HepG2 (cell line): Measurements from ENCODE around the gene IGLL1. TPM values are rescaled to one million over a fixed set of nuclear protein-coding genes. Genes with fewer than 3 reads are reported as not detected.

ENCODE experiments used
- BORCS8-MEF2B ChIP-seq: sonication (generic); formaldehyde crosslinking; IDR thresholded peaks from 2 replicates; pipeline ENCODE4 v1.8.0; 2022; ENCODE audit warnings: mild to moderate bottlenecking, missing genetic modification reagents
- CCDC6 ChIP-seq: sonication (generic); formaldehyde crosslinking; IDR thresholded peaks from 2 replicates; pipeline ENCODE4 v1.8.1; 2022; ENCODE audit warnings: mild to moderate bottlenecking, missing genetic modification reagents, moderate library complexity
- DMTF1 ChIP-seq: sonication (generic); formaldehyde crosslinking; IDR thresholded peaks from 2 replicates; pipeline ENCODE4 v1.4.0; 2020; ENCODE audit warnings: mild to moderate bottlenecking, missing genetic modification reagents
- HOXA5 ChIP-seq: sonication (generic); formaldehyde crosslinking; IDR thresholded peaks from 2 replicates; pipeline ENCODE4 v1.4.0; 2020; ENCODE audit warnings: missing genetic modification reagents
- KDM3A ChIP-seq: IDR thresholded peaks from 2 replicates; pipeline ENCODE4 v1.6.1; 2018; ENCODE audit warnings: low read depth, missing compliant biosample characterization
- NAIF1 ChIP-seq: sonication (generic); formaldehyde crosslinking; IDR thresholded peaks from 2 replicates; pipeline ENCODE4 v1.5.0; 2020; ENCODE audit warnings: mild to moderate bottlenecking, missing genetic modification reagents, borderline replicate concordance
- NFE2L2 ChIP-seq: fragments of 150-350 bp; IDR thresholded peaks from 2 replicates; pipeline ENCODE4 v1.6.1; 2014; ENCODE audit warnings: low read length
- SNAPC4 ChIP-seq: sonication (generic); formaldehyde crosslinking; IDR thresholded peaks from 2 replicates; pipeline ENCODE4 v1.4.0; 2020; ENCODE audit warnings: mild to moderate bottlenecking, missing genetic modification reagents
- TOPORS ChIP-seq: sonication (generic); formaldehyde crosslinking; IDR thresholded peaks from 2 replicates; pipeline ENCODE4 v1.8.0; 2023; ENCODE audit warnings: mild to moderate bottlenecking, missing genetic modification reagents
- TSC22D2 ChIP-seq: sonication (generic); formaldehyde crosslinking; IDR thresholded peaks from 2 replicates; pipeline ENCODE4 v1.5.1; 2020; ENCODE audit warnings: missing genetic modification reagents, mild to moderate bottlenecking, borderline replicate concordance
- ZFP37 ChIP-seq: sonication (generic); formaldehyde crosslinking; IDR thresholded peaks from 2 replicates; pipeline ENCODE4 v1.4.0; 2020; ENCODE audit warnings: missing genetic modification reagents, borderline replicate concordance
- ZFP41 ChIP-seq: sonication (generic); formaldehyde crosslinking; IDR thresholded peaks from 2 replicates; pipeline ENCODE4 v1.4.0; 2020; ENCODE audit warnings: mild to moderate bottlenecking, missing genetic modification reagents, borderline replicate concordance
- ZHX2 ChIP-seq, 2 experiments: sonication (generic) in 1 of 2; formaldehyde crosslinking in 1 of 2; IDR thresholded peaks; 2 replicates each; pipeline versions ENCODE4 v1.6.1 to v1.9.0; 2014 to 2022; ENCODE audit warnings: antibody characterized with exemption in 1 of 2, borderline replicate concordance in 1 of 2, inconsistent platforms in 1 of 2, low read depth in 1 of 2, missing genetic modification reagents in 1 of 2
- ZNF251 ChIP-seq: sonication (generic); formaldehyde crosslinking; IDR thresholded peaks from 2 replicates; pipeline ENCODE4 v1.9.0; 2021; ENCODE audit warnings: mild to moderate bottlenecking, missing genetic modification reagents
- ZNF326 ChIP-seq: sonication (generic); formaldehyde crosslinking; IDR thresholded peaks from 2 replicates; pipeline ENCODE4 v1.4.0; 2020; ENCODE audit warnings: missing genetic modification reagents, borderline replicate concordance
- ZSCAN31 ChIP-seq: sonication (generic); formaldehyde crosslinking; IDR thresholded peaks from 2 replicates; pipeline ENCODE4 v1.5.0; 2020; ENCODE audit warnings: low read depth, mild to moderate bottlenecking, missing genetic modification reagents
- polyA plus RNA-seq, 8 experiments: library from polyadenylated mRNA; depleted of rRNA in 3 of 8; stranded (reverse) in 7 of 8; unstranded in 1 of 8; fragments of >200 nt; fragmentation: Illumina TruSeq in 4 of 8; extraction: Trizol in 4 of 8; gene quantifications; 2 replicates each; pipeline versions ENCODE4 v1.2.1 to v1.2.3, GENCODE V29; 2011 to 2016; ENCODE audit warnings: low read depth in 4 of 8, missing spikeins in 1 of 8, mixed read lengths in 1 of 8; ENCODE audit not compliant: insufficient read depth in 1 of 8
- total RNA-seq, 5 experiments: library from RNA; depleted of rRNA; stranded (reverse); fragments of >200 nt; fragmentation: Illumina TruSeq; extraction: Trizol; gene quantifications; 2 replicates each; pipeline ENCODE4 v1.2.3, GENCODE V29; 2016; ENCODE audit warnings: low read depth in 1 of 5

The IGLL1 gene
- total and polyA plus RNA-seq, 2 of the 13 experiments (the other 11 are each of a cell fraction or from before 2014, with no cell fraction given) = not detected

- TF ChIP-seq SNAPC4 = no peak
- 0 out of 2 replicates have a peak, but pooled peaks have one; percentile 37 for TF ChIP-seq TSC22D2 (CRISPR knock-in tag)
- no peak for TF ChIP-seq ZHX2 (IDR thresholded peaks at IDR 0.05; ENCODE audit: low read depth)
- TF ChIP-seq ZHX2 (CRISPR knock-in tag; IDR thresholded peaks at IDR 0.05; ENCODE audit: borderline replicate concordance) = no peak
- peak; percentile 67; the same call in 1 of the 2 replicates for TF ChIP-seq CCDC6 (CRISPR knock-in tag)
- TF ChIP-seq NFE2L2 = no peak
- TF ChIP-seq TOPORS (CRISPR knock-in tag) = no peak
- TF ChIP-seq KDM3A (CRISPR knock-in tag) = peak; percentile 81; the same call in 1 of the 2 replicates
- no peak for TF ChIP-seq ZFP37
- no peak for TF ChIP-seq ZNF251 (CRISPR knock-in tag)
- 0 out of 2 replicates have a peak, but pooled peaks have one; percentile 34 for TF ChIP-seq BORCS8-MEF2B (CRISPR knock-in tag)
- no peak for TF ChIP-seq NAIF1 (CRISPR knock-in tag)
- TF ChIP-seq HOXA5 = no peak
- no peak for TF ChIP-seq ZFP41 (CRISPR knock-in tag)
- no peak for TF ChIP-seq ZNF326 (CRISPR knock-in tag)
- TF ChIP-seq DMTF1 = no peak
- TF ChIP-seq ZSCAN31 = no peak
Measured at GRCh38 chr22:23539135-23539838, 40.8 kb downstream of the IGLL1 start (continued).
